HepG2 (cell line): ENCODE results near the gene EIF2AK2. TPM values are rescaled to one million over a fixed set of nuclear protein-coding genes. Genes with fewer than 3 reads are reported as not detected.

Source experiments
- ATAC-seq: fragments of 200-7000 bp; cut with Tn5 transposase; 3 replicates; pipeline ENCODE4 v1.9.1; 2020; ENCODE audit warnings: mild to moderate bottlenecking, moderate library complexity
- BruUV-seq: library from RNA; stranded (reverse); fragments of 400-500 nt; replicated peaks from 2 replicates; lab custom pipeline; 2021; lab: Mats Ljungman, UMichigan
- CTCF ChIA-PET: fragments of 300-600 bp; formaldehyde crosslinking; extraction: SDS; loops from one replicate; lab custom pipeline; 2021; ENCODE audit warnings: low total read pairs, inconsistent platforms, low intra/inter-chr PET ratio; lab: Yijun Ruan, JAX
- POLR2A ChIA-PET: fragments of 350-600 bp; sonication (Branson Sonifier 250); formaldehyde crosslinking; loops from one replicate; lab custom pipeline; 2020; ENCODE audit warnings: antibody characterized with exemption, inconsistent platforms; lab: Yijun Ruan, JAX
- DNase-seq: peaks from one replicate; pipeline ENCODE4 v3.0.0-alpha.2; 2015; ENCODE audit warnings: low spot score
- FAIRE-seq: peaks from 3 replicates; lab custom pipeline; 2011; peaks lifted over from hg19 to GRCh38; lab: Jason Lieb, UNC
- H2AFZ ChIP-seq: one replicate; pipeline ENCODE4 v1.6.1; 2011; ENCODE audit warnings: low read length, inconsistent platforms
- H3K27ac ChIP-seq: fragments of 300-600 bp; 3 replicates; pipeline ENCODE4 v1.8.0; 2011; ENCODE audit warnings: mixed run types, mild to moderate bottlenecking, mixed read lengths, low read length, inconsistent platforms; ENCODE audit not compliant: insufficient read depth; ENCODE audit errors: extremely low read length
- H3K27me3 ChIP-seq, 2 experiments: fragments of 200-600 bp in 1 of 2; 2 replicates in 1 of 2; 3 replicates in 1 of 2; pipeline versions ENCODE4 v1.6.0 to v1.8.0; 2011; ENCODE audit warnings: low read length in 2 of 2, mild to moderate bottlenecking in 2 of 2, moderate library complexity in 2 of 2, inconsistent platforms in 1 of 2; ENCODE audit not compliant: insufficient read depth in 2 of 2, control insufficient read depth in 1 of 2
- H3K36me3 ChIP-seq, 2 experiments: fragments of 200-600 bp in 1 of 2; replicated peaks in 1 of 2; 2 replicates in 1 of 2; 3 replicates in 1 of 2; pipeline versions ENCODE4 v1.5.1 to v1.8.0; 2011; ENCODE audit warnings: low read length in 2 of 2, inconsistent platforms in 1 of 2; ENCODE audit not compliant: insufficient read depth in 2 of 2, control insufficient read depth in 1 of 2
- H3K4me1 ChIP-seq: 2 replicates; pipeline ENCODE4 v1.5.1; 2012; ENCODE audit warnings: low read length, inconsistent platforms; ENCODE audit not compliant: insufficient read depth
- H3K4me2 ChIP-seq: 2 replicates; pipeline ENCODE4 v1.6.0; 2011; ENCODE audit warnings: low read depth, low read length, inconsistent platforms
- H3K4me3 ChIP-seq, 3 experiments: fragments of 200-600 bp in 1 of 3; sonication (generic), shearing (Covaris generic) in 1 of 3; replicated peaks in 1 of 3; 2 replicates each; pipeline ENCODE4 v1.5.1; 2011 to 2016; ENCODE audit warnings: low read length in 3 of 3, inconsistent platforms in 2 of 3, low read depth in 2 of 3, mild to moderate bottlenecking in 2 of 3, control low read depth in 1 of 3, mixed read lengths in 1 of 3; ENCODE audit not compliant: insufficient read depth in 1 of 3
- H3K79me2 ChIP-seq: one replicate; pipeline ENCODE4 v1.6.1; 2011; ENCODE audit warnings: low read length, inconsistent platforms; ENCODE audit not compliant: insufficient read depth
- H3K9ac ChIP-seq: 2 replicates; pipeline ENCODE4 v1.6.0; 2011; ENCODE audit warnings: mild to moderate bottlenecking, low read depth, low read length, inconsistent platforms; ENCODE audit not compliant: insufficient read depth
- H3K9me3 ChIP-seq: 2 replicates; pipeline ENCODE4 v1.5.1; 2012; ENCODE audit warnings: mild to moderate bottlenecking, low read length
- H4K20me1 ChIP-seq: 2 replicates; pipeline ENCODE4 v1.6.0; 2011; ENCODE audit warnings: inconsistent platforms, mild to moderate bottlenecking, low read length, moderate library complexity; ENCODE audit not compliant: insufficient read depth
- ARHGAP35 ChIP-seq: sonication (generic); formaldehyde crosslinking; IDR thresholded peaks from 2 replicates; pipeline ENCODE4 v1.9.0; 2022; ENCODE audit warnings: mild to moderate bottlenecking, inconsistent platforms, moderate library complexity, missing genetic modification reagents, borderline replicate concordance
- BRD4 ChIP-seq: sonication (generic); formaldehyde crosslinking; IDR thresholded peaks from 2 replicates; pipeline ENCODE4 v1.4.0; 2020; ENCODE audit warnings: missing genetic modification reagents
- CREBL2 ChIP-seq: sonication (generic); formaldehyde crosslinking; IDR thresholded peaks from 2 replicates; pipeline ENCODE4 v1.8.1; 2023; ENCODE audit warnings: missing genetic modification reagents, mild to moderate bottlenecking, borderline replicate concordance
- ELF4 ChIP-seq: sonication (generic); formaldehyde crosslinking; IDR thresholded peaks from 2 replicates; pipeline ENCODE4 v1.5.0; 2020; ENCODE audit warnings: missing genetic modification reagents, mild to moderate bottlenecking, moderate library complexity, borderline replicate concordance
- ERF ChIP-seq: IDR thresholded peaks from 2 replicates; pipeline ENCODE4 v1.6.1; 2018; ENCODE audit warnings: missing biosample characterization, missing genetic modification reagents
- HCFC1 ChIP-seq: fragments of 150-350 bp; IDR thresholded peaks from 2 replicates; pipeline ENCODE4 v1.6.1; 2014; ENCODE audit warnings: low read depth, low read length
- HNRNPL ChIP-seq: fragments of 200-400 bp; formaldehyde crosslinking; IDR thresholded peaks from 2 replicates; pipeline ENCODE4 v1.6.1; 2017; ENCODE audit warnings: mild to moderate bottlenecking, low read depth, low read length
- MAFF ChIP-seq: IDR thresholded peaks from 2 replicates; pipeline ENCODE4 v1.6.1; 2011; ENCODE audit warnings: low read depth, low read length, improper control_type of control experiment
- NFKBIZ ChIP-seq: IDR thresholded peaks from 2 replicates; pipeline ENCODE4 v1.6.1; 2018; ENCODE audit warnings: missing genetic modification reagents, missing compliant biosample characterization
- PHF5A ChIP-seq: IDR thresholded peaks from one replicate; pipeline ENCODE4 v1.6.1; 2018; ENCODE audit warnings: low read depth, missing genetic modification reagents; ENCODE audit not compliant: unreplicated experiment
- SETDB1 ChIP-seq: sonication (generic); formaldehyde crosslinking; IDR thresholded peaks from 2 replicates; pipeline ENCODE4 v1.5.1; 2020; ENCODE audit warnings: missing genetic modification reagents, mild to moderate bottlenecking, borderline replicate concordance
- ZNF256 ChIP-seq: sonication (generic); formaldehyde crosslinking; conservative IDR thresholded peaks from 2 replicates; pipeline ENCODE4 v1.4.0; 2020; ENCODE audit warnings: missing genetic modification reagents
- ZSCAN22 ChIP-seq: sonication (generic); formaldehyde crosslinking; IDR thresholded peaks from 2 replicates; pipeline ENCODE4 v1.4.0; 2020; ENCODE audit warnings: mild to moderate bottlenecking, missing genetic modification reagents
- WGBS: methylation state at CpG from one replicate; pipeline ENCODE4 v1.1.6; 2017; ENCODE audit warnings: low lambda C conversion rate; 5-methylcytosine and 5-hydroxymethylcytosine counted together
- in situ Hi-C: cut with HindIII; loops from 2 replicates; pipeline ENCODE4 v1.10.0; 2017; ENCODE audit warnings: low pct_unique_long_range_greater_than_20kb; ENCODE audit not compliant: extremely low pct_ligation_motif_present
- intact Hi-C: fragments of 100-400 bp; cut with micrococcal nuclease; formaldehyde crosslinking; loops from one replicate; pipeline ENCODE4 v1.10.0; 2022; ENCODE audit not compliant: unreplicated experiment
- polyA plus RNA-seq, 8 experiments: library from polyadenylated mRNA; depleted of rRNA in 3 of 8; stranded (reverse) in 7 of 8; unstranded in 1 of 8; fragments of >200 nt; fragmentation: Illumina TruSeq in 4 of 8; extraction: Trizol in 4 of 8; gene quantifications; 2 replicates each; pipeline versions ENCODE4 v1.2.1 to v1.2.3, GENCODE V29; 2011 to 2016; ENCODE audit warnings: low read depth in 4 of 8, missing spikeins in 1 of 8, mixed read lengths in 1 of 8; ENCODE audit not compliant: insufficient read depth in 1 of 8
- total RNA-seq, 5 experiments: library from RNA; depleted of rRNA; stranded (reverse); fragments of >200 nt; fragmentation: Illumina TruSeq; extraction: Trizol; gene quantifications; 2 replicates each; pipeline ENCODE4 v1.2.3, GENCODE V29; 2016; ENCODE audit warnings: low read depth in 1 of 5
- TF ChIP-seq, protein P1 (sequence below): sonication (generic); formaldehyde crosslinking; IDR thresholded peaks from 2 replicates; pipeline ENCODE4 v1.5.1; 2020; ENCODE audit warnings: missing genetic modification reagents, mild to moderate bottlenecking, borderline replicate concordance
- TF ChIP-seq, protein P2 (sequence below): sonication (generic); formaldehyde crosslinking; IDR thresholded peaks from 2 replicates; pipeline ENCODE4 v1.4.0; 2020; ENCODE audit warnings: mild to moderate bottlenecking, low read depth, missing genetic modification reagents
- TF ChIP-seq, protein P3 (sequence below), 2 experiments: IDR thresholded peaks; 2 replicates each; pipeline ENCODE4 v1.6.1; 2011 to 2012; ENCODE audit warnings: low read length in 2 of 2, borderline replicate concordance in 1 of 2, low read depth in 1 of 2, mild to moderate bottlenecking in 1 of 2, moderate library complexity in 1 of 2
- TF ChIP-seq, protein P4 (sequence below): sonication (generic); formaldehyde crosslinking; IDR thresholded peaks from 2 replicates; pipeline ENCODE4 v1.5.1; 2020; ENCODE audit warnings: mild to moderate bottlenecking, moderate library complexity, missing genetic modification reagents

Gene EIF2AK2
- total and polyA plus RNA-seq, 2 of the 13 experiments (the other 11 are each of a cell fraction or from before 2014, with no cell fraction given), result 10.2 to 26.1 TPM

- Histone ChIP-seq H3K4me3 (no peak overlapping the region), H3K79me2 (peaks cover 12% of the 10 kb centered on the region), H3K27me3 (no peaks in the 10 kb centered on the region; a peak in 1 of 5 replicates), H4K20me1 (no peaks in the 10 kb centered on the region), H3K9me3 (no peaks in the 10 kb centered on the region), H3K27ac (no peak overlapping the region), H3K9ac (no peak overlapping the region), H3K4me2 (no peak overlapping the region), H2AFZ (no peak overlapping the region), H3K4me1 (peaks cover 18% of the 10 kb centered on the region), H3K36me3 (peaks cover 6 to 26% of the 10 kb centered on the region in 2 experiments)
- BruUV-seq, result no TSS peak
- WGBS, result 92% methylated on average over 2 of the region's 2 CpGs
- DNase-seq (no peak), FAIRE-seq (no peak), ATAC-seq (no peak)
- POLR2A ChIA-PET, result no interaction called here
- CTCF ChIA-PET, result no interaction called here
- intact Hi-C loops, result loop anchor here (5.0 to 10.0 kb wide), 2 partner anchors 113 to 155 kb away; partner anchors contain the start of genes CEBPZ, NDUFAF7 and STRN
- in situ Hi-C loops, result no loop called here
- no peak for TF ChIP-seq ELF4 (CRISPR knock-in tag)
- TF ChIP-seq ARHGAP35 (CRISPR knock-in tag), result no peak
- TF ChIP-seq, protein P1, sequence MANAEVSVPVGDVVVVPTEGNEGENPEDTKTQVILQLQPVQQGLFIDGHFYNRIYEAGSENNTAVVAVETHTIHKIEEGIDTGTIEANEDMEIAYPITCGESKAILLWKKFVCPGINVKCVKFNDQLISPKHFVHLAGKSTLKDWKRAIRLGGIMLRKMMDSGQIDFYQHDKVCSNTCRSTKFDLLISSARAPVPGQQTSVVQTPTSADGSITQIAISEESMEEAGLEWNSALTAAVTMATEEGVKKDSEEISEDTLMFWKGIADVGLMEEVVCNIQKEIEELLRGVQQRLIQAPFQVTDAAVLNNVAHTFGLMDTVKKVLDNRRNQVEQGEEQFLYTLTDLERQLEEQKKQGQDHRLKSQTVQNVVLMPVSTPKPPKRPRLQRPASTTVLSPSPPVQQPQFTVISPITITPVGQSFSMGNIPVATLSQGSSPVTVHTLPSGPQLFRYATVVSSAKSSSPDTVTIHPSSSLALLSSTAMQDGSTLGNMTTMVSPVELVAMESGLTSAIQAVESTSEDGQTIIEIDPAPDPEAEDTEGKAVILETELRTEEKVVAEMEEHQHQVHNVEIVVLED (CRISPR knock-in tag), result no peak
- no peak for TF ChIP-seq CREBL2 (CRISPR knock-in tag)
- no peak for TF ChIP-seq HNRNPL
- no peak for TF ChIP-seq HCFC1
- no peak for TF ChIP-seq SETDB1
- TF ChIP-seq ERF (CRISPR knock-in tag), result no peak
- TF ChIP-seq ZNF256 (CRISPR knock-in tag), result no peak
- no peak for TF ChIP-seq NFKBIZ
- TF ChIP-seq MAFF, result no peak
- TF ChIP-seq, protein P2, sequence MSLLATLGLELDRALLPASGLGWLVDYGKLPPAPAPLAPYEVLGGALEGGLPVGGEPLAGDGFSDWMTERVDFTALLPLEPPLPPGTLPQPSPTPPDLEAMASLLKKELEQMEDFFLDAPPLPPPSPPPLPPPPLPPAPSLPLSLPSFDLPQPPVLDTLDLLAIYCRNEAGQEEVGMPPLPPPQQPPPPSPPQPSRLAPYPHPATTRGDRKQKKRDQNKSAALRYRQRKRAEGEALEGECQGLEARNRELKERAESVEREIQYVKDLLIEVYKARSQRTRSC (CRISPR knock-in tag), result no peak
- TF ChIP-seq, protein P3, sequence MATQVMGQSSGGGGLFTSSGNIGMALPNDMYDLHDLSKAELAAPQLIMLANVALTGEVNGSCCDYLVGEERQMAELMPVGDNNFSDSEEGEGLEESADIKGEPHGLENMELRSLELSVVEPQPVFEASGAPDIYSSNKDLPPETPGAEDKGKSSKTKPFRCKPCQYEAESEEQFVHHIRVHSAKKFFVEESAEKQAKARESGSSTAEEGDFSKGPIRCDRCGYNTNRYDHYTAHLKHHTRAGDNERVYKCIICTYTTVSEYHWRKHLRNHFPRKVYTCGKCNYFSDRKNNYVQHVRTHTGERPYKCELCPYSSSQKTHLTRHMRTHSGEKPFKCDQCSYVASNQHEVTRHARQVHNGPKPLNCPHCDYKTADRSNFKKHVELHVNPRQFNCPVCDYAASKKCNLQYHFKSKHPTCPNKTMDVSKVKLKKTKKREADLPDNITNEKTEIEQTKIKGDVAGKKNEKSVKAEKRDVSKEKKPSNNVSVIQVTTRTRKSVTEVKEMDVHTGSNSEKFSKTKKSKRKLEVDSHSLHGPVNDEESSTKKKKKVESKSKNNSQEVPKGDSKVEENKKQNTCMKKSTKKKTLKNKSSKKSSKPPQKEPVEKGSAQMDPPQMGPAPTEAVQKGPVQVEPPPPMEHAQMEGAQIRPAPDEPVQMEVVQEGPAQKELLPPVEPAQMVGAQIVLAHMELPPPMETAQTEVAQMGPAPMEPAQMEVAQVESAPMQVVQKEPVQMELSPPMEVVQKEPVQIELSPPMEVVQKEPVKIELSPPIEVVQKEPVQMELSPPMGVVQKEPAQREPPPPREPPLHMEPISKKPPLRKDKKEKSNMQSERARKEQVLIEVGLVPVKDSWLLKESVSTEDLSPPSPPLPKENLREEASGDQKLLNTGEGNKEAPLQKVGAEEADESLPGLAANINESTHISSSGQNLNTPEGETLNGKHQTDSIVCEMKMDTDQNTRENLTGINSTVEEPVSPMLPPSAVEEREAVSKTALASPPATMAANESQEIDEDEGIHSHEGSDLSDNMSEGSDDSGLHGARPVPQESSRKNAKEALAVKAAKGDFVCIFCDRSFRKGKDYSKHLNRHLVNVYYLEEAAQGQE (IDR thresholded peaks at IDR 0.05; ENCODE audit: borderline replicate concordance in 1 of 2, low read depth in 1 of 2, low read length in 2 of 2), result no peak
- no peak for TF ChIP-seq ZSCAN22 (CRISPR knock-in tag)
- no peak for TF ChIP-seq PHF5A (CRISPR knock-in tag)
- no peak for TF ChIP-seq BRD4 (CRISPR knock-in tag)
- TF ChIP-seq, protein P4, sequence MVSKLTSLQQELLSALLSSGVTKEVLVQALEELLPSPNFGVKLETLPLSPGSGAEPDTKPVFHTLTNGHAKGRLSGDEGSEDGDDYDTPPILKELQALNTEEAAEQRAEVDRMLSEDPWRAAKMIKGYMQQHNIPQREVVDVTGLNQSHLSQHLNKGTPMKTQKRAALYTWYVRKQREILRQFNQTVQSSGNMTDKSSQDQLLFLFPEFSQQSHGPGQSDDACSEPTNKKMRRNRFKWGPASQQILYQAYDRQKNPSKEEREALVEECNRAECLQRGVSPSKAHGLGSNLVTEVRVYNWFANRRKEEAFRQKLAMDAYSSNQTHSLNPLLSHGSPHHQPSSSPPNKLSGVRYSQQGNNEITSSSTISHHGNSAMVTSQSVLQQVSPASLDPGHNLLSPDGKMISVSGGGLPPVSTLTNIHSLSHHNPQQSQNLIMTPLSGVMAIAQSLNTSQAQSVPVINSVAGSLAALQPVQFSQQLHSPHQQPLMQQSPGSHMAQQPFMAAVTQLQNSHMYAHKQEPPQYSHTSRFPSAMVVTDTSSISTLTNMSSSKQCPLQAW (CRISPR knock-in tag), result no peak
These were observed 76.5 kb downstream of the EIF2AK2 start for GRCh38 chr2:37080266-37080665.
